Keratinocyte (primary cell): Measurements from ENCODE around the gene EIF1AX. TPM values are rescaled to one million over a fixed set of nuclear protein-coding genes. Genes with fewer than 3 reads are reported as not detected.

Source experiments
- DNase-seq: peaks from one replicate; pipeline ENCODE4 v3.0.0-alpha.2; 2011; ENCODE audit warnings: low read depth, missing footprints, low spot score
- FAIRE-seq: peaks from 2 replicates; lab custom pipeline; 2011; peaks lifted over from hg19 to GRCh38; lab: Jason Lieb, UNC
- H2AFZ ChIP-seq: 2 replicates; pipeline ENCODE4 v1.6.0; 2012; ENCODE audit warnings: low read length, control low read depth, inconsistent platforms; ENCODE audit not compliant: control insufficient read depth
- H3K27ac ChIP-seq: 2 replicates; pipeline ENCODE4 v1.5.1; 2011; ENCODE audit warnings: low read length; ENCODE audit not compliant: control insufficient read depth, insufficient read depth
- H3K27me3 ChIP-seq: 3 replicates; pipeline ENCODE4 v1.6.0; 2011; ENCODE audit warnings: low read length; ENCODE audit not compliant: control insufficient read depth, insufficient read depth; ENCODE audit errors: extremely low read depth
- H3K36me3 ChIP-seq, 2 experiments: 2 replicates in 1 of 2; 3 replicates in 1 of 2; pipeline ENCODE4 v1.5.1; 2011; ENCODE audit warnings: low read length in 2 of 2, mild to moderate bottlenecking in 1 of 2; ENCODE audit not compliant: control insufficient read depth in 2 of 2, insufficient read depth in 2 of 2; ENCODE audit errors: extremely low read depth in 1 of 2
- H3K4me1 ChIP-seq: 3 replicates; pipeline ENCODE4 v1.5.1; 2011; ENCODE audit warnings: low read length; ENCODE audit not compliant: control insufficient read depth, insufficient read depth; ENCODE audit errors: extremely low read depth
- H3K4me2 ChIP-seq: 3 replicates; pipeline ENCODE4 v1.6.0; 2011; ENCODE audit warnings: low read depth, low read length; ENCODE audit not compliant: control insufficient read depth, insufficient read depth; ENCODE audit errors: extremely low read depth
- H3K4me3 ChIP-seq, 3 experiments: fragments of 200-600 bp in 1 of 3; sonication (generic) in 1 of 3; 2 replicates in 2 of 3; 3 replicates in 1 of 3; pipeline ENCODE4 v1.5.1; 2011 to 2016; ENCODE audit warnings: low read length in 3 of 3, mild to moderate bottlenecking in 3 of 3, control low read depth in 2 of 3, inconsistent platforms in 1 of 3, low read depth in 1 of 3, mixed read lengths in 1 of 3, mixed run types in 1 of 3, moderate library complexity in 1 of 3; ENCODE audit not compliant: control insufficient read depth in 2 of 3, insufficient read depth in 2 of 3; ENCODE audit errors: extremely low read depth in 1 of 3
- H3K79me2 ChIP-seq: 2 replicates; pipeline ENCODE4 v1.6.0; 2012; ENCODE audit warnings: low read length; ENCODE audit not compliant: control insufficient read depth, insufficient read depth
- H3K9ac ChIP-seq: 3 replicates; pipeline ENCODE4 v1.6.0; 2011; ENCODE audit warnings: low read length; ENCODE audit not compliant: control insufficient read depth, insufficient read depth; ENCODE audit errors: extremely low read depth
- H3K9me1 ChIP-seq: 3 replicates; pipeline ENCODE4 v1.6.0; 2011; ENCODE audit warnings: low read length; ENCODE audit not compliant: control insufficient read depth, insufficient read depth; ENCODE audit errors: extremely low read depth
- H3K9me3 ChIP-seq: 2 replicates; pipeline ENCODE4 v1.5.1; 2012; ENCODE audit warnings: low read depth, low read length; ENCODE audit not compliant: control insufficient read depth
- H4K20me1 ChIP-seq: 3 replicates; pipeline ENCODE4 v1.6.0; 2011; ENCODE audit warnings: low read length; ENCODE audit not compliant: control insufficient read depth, insufficient read depth; ENCODE audit errors: extremely low read depth
- EZH2 ChIP-seq: IDR thresholded peaks from one replicate; pipeline ENCODE4 v1.6.1; 2012; ENCODE audit warnings: inconsistent platforms, mild to moderate bottlenecking, low read length, moderate library complexity
- dilution Hi-C: fragments of 300-500 bp; cut with MboI; formaldehyde crosslinking; loops from one replicate; pipeline ENCODE4 v1.7.0; 2020; ENCODE audit warnings: low sequenced_read_pairs; ENCODE audit not compliant: extremely low pct_ligation_motif_present
- polyA plus RNA-seq, 5 experiments: library from polyadenylated mRNA; depleted of rRNA in 3 of 5; stranded (reverse) in 3 of 5; stranded (forward) in 1 of 5; unstranded in 1 of 5; fragments of >200 nt; gene quantifications; 1 replicate in 1 of 5; 2 replicates in 3 of 5; 3 replicates in 1 of 5; pipeline versions ENCODE4 v1.2.1 to v1.2.3, GENCODE V29; 2011 to 2012; ENCODE audit warnings: missing spikeins in 2 of 5, low read depth in 1 of 5, low replicate concordance in 1 of 5
- TF ChIP-seq, protein P1 (sequence below), 3 experiments: IDR thresholded peaks in 1 of 3; conservative IDR thresholded peaks in 1 of 3; optimal IDR thresholded peaks in 1 of 3; 2 replicates in 2 of 3; 3 replicates in 1 of 3; pipeline versions ENCODE3 to v1.5.1; 2011; ENCODE audit warnings: low read length in 3 of 3, mild to moderate bottlenecking in 3 of 3, moderate library complexity in 2 of 3, control low read depth in 1 of 3, inconsistent platforms in 1 of 3; ENCODE audit not compliant: insufficient read depth in 2 of 3; ENCODE audit errors: extremely low read depth in 1 of 3

EIF1AX gene
- polyA plus RNA-seq, 1 donor (not counting 4 experiments of a cell fraction or from before 2014, with no cell fraction given): 196 TPM

DNA sequence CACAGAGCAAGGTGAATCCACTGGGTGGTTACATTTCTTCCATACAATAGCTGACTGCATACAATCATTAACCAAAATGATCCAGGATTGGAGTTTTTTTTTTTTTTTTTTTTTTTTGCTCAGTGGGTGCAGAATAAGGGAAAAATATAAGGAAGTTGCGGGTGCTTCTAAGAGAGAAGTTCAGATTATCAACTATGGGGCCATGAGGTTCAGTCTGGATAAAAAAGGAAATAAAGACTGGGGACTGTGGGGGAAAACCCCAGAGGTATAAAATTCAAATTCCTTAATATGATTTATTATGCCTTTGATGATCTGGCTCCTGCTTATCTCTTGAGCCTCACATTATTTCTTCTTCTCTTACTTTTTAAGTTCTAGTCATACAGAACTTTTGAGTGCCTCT is 5.9 kb upstream of the EIF1AX start:
- peaks cover 4% of the 10 kb centered on the region for H3K4me1 ChIP-seq
- DNase-seq: no peak
- H2AFZ ChIP-seq: no peak overlapping the region
- no peak overlapping the region for H3K9ac ChIP-seq
- FAIRE-seq: no peak
- H3K4me2 ChIP-seq: no peak overlapping the region
- no peaks in the 10 kb centered on the region for H3K36me3 ChIP-seq
- no peaks in the 10 kb centered on the region for H3K9me3 ChIP-seq
- no peak overlapping the region for H3K4me3 ChIP-seq
- H3K27me3 ChIP-seq: no peaks in the 10 kb centered on the region
- H4K20me1 ChIP-seq: no peaks in the 10 kb centered on the region
- H3K9me1 ChIP-seq: no peaks in the 10 kb centered on the region
- no peak overlapping the region for H3K27ac ChIP-seq
- TF ChIP-seq, protein P1, sequence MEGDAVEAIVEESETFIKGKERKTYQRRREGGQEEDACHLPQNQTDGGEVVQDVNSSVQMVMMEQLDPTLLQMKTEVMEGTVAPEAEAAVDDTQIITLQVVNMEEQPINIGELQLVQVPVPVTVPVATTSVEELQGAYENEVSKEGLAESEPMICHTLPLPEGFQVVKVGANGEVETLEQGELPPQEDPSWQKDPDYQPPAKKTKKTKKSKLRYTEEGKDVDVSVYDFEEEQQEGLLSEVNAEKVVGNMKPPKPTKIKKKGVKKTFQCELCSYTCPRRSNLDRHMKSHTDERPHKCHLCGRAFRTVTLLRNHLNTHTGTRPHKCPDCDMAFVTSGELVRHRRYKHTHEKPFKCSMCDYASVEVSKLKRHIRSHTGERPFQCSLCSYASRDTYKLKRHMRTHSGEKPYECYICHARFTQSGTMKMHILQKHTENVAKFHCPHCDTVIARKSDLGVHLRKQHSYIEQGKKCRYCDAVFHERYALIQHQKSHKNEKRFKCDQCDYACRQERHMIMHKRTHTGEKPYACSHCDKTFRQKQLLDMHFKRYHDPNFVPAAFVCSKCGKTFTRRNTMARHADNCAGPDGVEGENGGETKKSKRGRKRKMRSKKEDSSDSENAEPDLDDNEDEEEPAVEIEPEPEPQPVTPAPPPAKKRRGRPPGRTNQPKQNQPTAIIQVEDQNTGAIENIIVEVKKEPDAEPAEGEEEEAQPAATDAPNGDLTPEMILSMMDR (optimal IDR thresholded peaks at IDR 0.05 in 1 of 3, IDR thresholded peaks at IDR 0.05 in 1 of 3, conservative IDR thresholded peaks at IDR 0.05 in 1 of 3; ENCODE audit: extremely low read depth in 1 of 3, insufficient read depth in 2 of 3, low read length in 3 of 3): no peak
- TF ChIP-seq EZH2: no peak
- no peaks in the 10 kb centered on the region for H3K79me2 ChIP-seq
- dilution Hi-C loops: no loop called here

DNA sequence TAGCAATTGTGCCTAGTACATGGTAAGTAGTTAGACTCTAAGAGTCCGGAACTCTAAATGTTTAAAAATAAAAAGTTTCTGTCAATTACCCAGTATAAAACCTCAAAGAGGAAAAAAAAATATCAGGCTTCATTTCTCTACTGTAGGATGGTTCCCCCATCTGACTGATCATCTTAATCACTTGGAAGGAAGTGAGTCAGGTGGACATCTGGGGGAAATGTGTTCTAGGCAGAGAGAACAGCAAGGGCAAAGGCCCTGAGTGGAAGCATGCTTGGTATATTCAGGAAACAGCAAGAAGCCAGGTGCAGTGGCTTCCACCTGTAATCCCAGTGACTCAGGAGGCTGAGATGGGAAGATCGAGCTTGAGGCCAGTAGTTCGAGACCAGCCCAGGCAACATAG is 2.9 kb upstream of the EIF1AX start:
- H3K27ac ChIP-seq: no peak overlapping the region
- peaks cover 3% of the 10 kb centered on the region for H4K20me1 ChIP-seq
- no peak overlapping the region for H2AFZ ChIP-seq
- no peaks in the 10 kb centered on the region for H3K9me3 ChIP-seq
- no peak overlapping the region for H3K9ac ChIP-seq
- DNase-seq (peak; percentile 41), FAIRE-seq (no peak)
- dilution Hi-C loops: no loop called here
- peaks cover 8% of the 10 kb centered on the region for H3K4me1 ChIP-seq
- peaks cover 0 to 4% of the 10 kb centered on the region in 2 experiments for H3K36me3 ChIP-seq
- H3K79me2 ChIP-seq: peaks cover 19% of the 10 kb centered on the region
- no peak overlapping the region for H3K4me3 ChIP-seq
- H3K27me3 ChIP-seq: no peaks in the 10 kb centered on the region
- no peak overlapping the region for H3K4me2 ChIP-seq
- TF ChIP-seq, protein P1 (optimal IDR thresholded peaks at IDR 0.05 in 1 of 3, IDR thresholded peaks at IDR 0.05 in 1 of 3, conservative IDR thresholded peaks at IDR 0.05 in 1 of 3; ENCODE audit: extremely low read depth in 1 of 3, insufficient read depth in 2 of 3, low read length in 3 of 3): no peak
- TF ChIP-seq EZH2: no peak
- H3K9me1 ChIP-seq: no peaks in the 10 kb centered on the region
